Kasumi-1 (cell line): ENCODE measurements around the gene DOK6.
"Not testable (repeated sequence)": the region's sequence is repeated elsewhere in the genome, so short reads cannot be mapped to it uniquely, and the experiment has no call there.

ENCODE experiments used
- DNase-seq, 2 experiments: peaks; one replicate each; lab custom pipeline; 2025; lab: John Stamatoyannopoulos, UW

The DOK6 gene

DNA sequence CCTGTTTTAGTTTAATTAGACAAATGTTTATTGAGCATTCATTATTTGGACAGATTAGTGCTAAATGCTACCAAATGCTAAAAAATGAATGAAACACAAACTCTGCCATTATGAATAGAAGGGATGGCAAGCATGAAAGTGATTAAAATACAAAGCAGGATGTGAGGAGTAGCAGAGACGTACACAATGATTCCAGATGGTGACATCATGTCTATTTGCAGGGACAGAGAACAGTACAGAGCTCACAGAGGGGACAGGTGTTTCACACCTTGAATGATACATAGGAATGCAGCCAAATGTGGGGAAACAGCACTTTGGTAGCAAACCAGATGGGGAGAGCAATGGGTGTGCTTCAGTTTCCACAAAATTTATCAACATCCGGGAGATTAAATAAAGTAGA is 470.7 kb downstream of the DOK6 start:
- no peak for DNase-seq

- no peak for DNase-seq
Observed at GRCh38 chr18:69872661-69873060, 472.0 kb downstream of the DOK6 start.

DNA sequence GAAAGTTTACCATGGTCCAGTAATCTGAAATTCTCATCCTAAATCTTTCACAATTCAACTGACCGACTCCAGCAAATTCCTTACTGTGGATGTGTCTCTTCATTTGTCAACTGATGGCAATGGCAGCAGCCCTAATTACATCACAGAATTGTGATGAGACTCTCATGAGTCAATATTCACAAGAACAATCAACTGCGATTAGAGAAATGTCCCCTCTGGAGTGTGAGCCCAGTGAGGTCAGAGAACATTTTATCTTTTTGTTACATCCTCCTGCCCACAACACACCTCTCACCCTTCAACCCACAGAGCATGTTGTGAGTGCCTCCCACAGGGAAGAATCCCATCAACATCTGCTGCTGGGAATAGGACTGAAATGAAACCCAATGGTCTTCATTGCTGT is 473.4 kb downstream of the DOK6 start:
- no peak for DNase-seq

- DNase-seq = no peak
Observed at GRCh38 chr18:69876490-69876889, 475.8 kb downstream of the DOK6 start.

- DNase-seq = no peak
Observed at GRCh38 chr18:69878213-69878933, 477.7 kb downstream of the DOK6 start.

- DNase-seq = not testable (repeated sequence)
Observed at GRCh38 chr18:69879051-69879450, 478.4 kb downstream of the DOK6 start.

- DNase-seq = no peak
Observed at GRCh38 chr18:69880083-69880482, 479.4 kb downstream of the DOK6 start.

- no peak for DNase-seq
Observed at GRCh38 chr18:69882965-69883668, 482.4 kb downstream of the DOK6 start.

DNA sequence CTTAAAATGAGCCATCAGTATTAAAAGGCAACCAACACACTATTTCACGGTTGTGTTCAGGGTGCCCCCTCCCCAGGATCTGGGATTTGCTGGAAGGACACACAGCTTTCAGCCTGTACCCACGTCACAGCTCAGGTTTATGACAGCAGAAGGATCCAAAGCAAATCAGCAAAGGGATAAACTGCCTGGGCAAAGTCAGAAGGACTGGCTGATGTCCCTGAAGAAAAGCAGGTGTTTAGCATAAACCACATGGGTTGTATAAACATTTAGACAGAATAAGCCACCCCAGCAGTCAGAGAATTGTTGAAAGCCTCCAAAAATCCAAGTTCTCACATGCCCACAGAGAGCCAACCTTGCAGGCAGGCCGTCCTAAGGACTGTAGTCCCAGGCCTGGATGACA is 483.1 kb downstream of the DOK6 start:
- DNase-seq = no peak

GRCh38 chr18:69885355-69885754 is 484.7 kb downstream of the DOK6 start:
- no peak for DNase-seq

DNA sequence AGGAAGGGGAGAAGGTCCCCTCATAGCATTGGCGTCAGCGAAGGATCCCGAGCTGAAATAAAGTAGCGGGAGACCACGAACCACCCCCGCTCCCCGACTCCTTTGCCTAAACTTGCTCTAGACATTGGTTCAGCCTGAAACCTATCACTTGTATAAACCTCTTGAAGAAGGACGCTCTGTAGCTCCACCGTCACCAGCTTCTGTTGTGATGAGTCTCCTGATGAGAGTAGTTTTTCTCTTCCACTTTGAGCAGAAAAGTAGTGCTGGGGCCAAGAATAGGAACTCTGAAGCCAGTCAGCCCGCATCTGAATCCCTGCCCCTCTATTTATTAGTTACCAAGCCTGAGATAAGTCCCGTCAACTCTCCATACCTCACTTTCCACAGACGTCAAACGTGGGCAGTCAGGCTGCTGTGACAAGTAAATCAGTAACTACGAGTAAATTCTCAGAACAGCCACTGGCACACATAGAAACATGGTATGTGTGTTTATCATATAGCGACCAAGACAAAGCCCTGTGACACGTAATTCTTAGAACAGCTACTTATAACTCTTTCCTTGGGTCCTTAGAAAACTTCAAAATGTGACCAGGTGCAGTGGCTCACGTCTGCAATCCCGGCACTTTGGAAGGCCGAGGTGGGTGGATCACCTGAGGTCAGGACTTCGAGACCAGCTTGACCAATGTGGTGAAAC is 485.3 kb downstream of the DOK6 start:
- DNase-seq = no peak

- no peak for DNase-seq
Observed at GRCh38 chr18:69887256-69887655, 486.6 kb downstream of the DOK6 start.

DNA sequence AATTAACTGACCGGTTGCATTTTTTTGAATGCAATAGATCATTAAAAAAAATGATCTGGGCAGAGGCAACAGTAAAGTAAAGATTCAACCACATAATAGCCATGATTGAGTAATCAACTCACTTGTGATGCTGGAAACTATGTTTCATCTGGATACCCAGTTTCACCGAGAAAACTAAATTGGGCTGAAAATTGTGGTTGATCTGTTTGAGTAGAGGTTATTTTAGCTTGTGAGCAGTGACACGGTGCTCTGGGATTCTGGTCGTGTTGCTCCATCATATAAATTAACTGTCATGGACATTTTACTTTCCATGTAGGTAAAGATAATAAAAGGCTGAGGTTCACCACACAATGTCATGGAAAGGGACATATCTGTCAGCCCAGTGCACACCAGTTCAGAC is 488.3 kb downstream of the DOK6 start:
- DNase-seq = no peak

DNA sequence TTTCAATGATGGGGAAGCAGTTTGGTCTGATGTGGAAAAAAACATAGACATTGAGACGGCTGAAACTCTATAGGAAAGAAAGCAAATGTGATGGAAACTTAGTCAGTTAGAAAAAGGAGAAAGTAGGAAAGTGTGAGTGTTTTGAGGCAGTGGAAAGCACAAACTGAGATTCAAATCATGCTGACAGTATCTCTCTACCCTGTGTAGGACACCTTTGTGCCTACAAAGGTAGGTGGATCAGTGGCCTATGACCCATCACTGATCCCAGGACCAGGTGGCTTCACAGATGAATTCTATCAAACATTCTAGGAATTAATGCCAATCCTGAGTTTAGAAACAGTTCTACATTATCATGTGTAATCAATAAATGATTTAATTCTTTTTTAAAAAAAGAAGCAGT is 489.9 kb downstream of the DOK6 start:
- no peak for DNase-seq

GRCh38 chr18:69894467-69894866 is 493.8 kb downstream of the DOK6 start:
- DNase-seq = no peak

DNA sequence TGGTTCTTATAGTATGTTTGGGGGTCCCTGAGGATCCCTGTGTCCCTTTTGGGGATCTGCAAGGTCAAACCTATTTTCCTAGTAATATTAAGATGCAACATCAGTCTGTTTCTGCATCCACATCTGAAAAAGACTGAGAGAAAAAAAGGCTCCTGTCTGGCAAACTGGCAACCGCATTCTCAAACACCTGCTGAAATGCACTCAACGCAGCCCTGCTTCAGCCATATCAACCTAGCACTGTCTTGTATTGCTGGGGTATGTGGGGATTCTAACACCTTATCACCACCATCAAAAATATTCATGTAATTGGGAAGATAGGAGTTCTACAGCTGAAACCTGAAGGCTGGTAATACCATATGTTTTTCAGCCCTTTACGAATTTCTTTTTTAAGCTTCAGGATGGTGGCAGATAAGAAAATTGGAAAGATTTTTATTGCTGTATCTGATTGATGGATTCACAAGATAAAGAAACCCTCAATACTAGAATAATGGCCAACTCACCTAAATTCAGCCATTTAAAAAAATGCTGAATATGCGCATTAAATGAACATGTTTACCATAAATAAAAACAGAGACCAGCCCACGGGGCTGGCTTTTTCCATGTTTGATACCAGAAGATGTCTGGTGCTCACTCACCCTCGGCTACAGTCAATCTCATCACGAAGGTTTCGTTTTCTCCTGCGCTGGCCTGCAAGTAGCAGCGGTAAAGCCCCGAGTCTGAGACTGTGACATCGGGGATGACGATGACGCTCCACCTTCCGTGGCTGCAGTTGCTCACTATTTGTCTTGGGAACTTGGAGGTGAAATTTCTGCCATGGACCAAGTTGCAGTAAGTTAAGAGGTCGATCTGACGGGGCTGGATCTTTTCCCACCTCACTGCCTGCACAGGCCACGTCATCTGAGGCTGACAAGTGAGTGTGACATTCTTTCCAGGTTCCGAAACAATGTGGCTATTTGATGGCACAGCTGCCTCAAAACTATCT is 494.7 kb downstream of the DOK6 start:
- no peak for DNase-seq

GRCh38 chr18:69897397-69898108 is 496.9 kb downstream of the DOK6 start:
- peak; percentile 23 to 46 for DNase-seq

DNA sequence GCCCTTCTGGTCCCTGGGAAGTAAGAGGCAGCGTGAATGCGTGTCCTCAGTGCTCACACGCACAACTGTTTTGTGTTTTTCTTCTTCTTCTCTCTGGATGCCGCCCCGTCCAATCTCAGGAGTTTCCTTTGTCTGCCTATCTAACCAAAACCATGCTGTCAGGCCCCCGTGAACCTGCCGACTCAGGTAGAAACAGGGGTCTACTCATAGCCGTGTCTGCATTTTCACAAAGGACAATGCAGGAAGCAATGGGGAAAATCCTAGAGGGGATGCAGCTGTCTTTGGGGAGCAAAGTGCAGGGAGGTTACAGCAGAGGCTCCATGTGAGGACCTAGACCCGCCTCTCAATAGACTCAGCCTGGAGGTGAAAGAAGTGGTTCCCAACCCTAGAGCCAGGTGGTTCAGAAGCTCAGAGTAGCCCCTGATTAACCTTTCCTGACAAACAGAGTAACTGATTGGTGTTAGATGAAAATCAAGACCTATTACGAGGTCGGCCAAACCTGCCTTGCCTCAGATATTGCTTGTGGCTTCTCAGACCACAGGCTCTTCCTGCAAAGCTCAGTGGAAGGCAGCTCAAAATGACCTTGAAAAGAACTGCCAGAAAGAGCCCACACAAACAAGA is 497.7 kb downstream of the DOK6 start:
- peak in 1 of 2 experiments; percentile 24 for DNase-seq
